ENCODE measurements around the gene UPP1. TPM values are rescaled to one million over a fixed set of nuclear protein-coding genes. Genes with fewer than 3 reads are reported as not detected.

Gene UPP1
- total RNA-seq, 1 experiment from 2014 or later = 119 TPM

- peaks cover 10% of the 10 kb centered on the region for H3K36me3 ChIP-seq (ENCODE audit: low read depth)
- TF ChIP-seq, protein P1, sequence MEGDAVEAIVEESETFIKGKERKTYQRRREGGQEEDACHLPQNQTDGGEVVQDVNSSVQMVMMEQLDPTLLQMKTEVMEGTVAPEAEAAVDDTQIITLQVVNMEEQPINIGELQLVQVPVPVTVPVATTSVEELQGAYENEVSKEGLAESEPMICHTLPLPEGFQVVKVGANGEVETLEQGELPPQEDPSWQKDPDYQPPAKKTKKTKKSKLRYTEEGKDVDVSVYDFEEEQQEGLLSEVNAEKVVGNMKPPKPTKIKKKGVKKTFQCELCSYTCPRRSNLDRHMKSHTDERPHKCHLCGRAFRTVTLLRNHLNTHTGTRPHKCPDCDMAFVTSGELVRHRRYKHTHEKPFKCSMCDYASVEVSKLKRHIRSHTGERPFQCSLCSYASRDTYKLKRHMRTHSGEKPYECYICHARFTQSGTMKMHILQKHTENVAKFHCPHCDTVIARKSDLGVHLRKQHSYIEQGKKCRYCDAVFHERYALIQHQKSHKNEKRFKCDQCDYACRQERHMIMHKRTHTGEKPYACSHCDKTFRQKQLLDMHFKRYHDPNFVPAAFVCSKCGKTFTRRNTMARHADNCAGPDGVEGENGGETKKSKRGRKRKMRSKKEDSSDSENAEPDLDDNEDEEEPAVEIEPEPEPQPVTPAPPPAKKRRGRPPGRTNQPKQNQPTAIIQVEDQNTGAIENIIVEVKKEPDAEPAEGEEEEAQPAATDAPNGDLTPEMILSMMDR (conservative IDR thresholded peaks at IDR 0.05) = no peak
- TF ChIP-seq EZH2 (IDR thresholded peaks at IDR 0.05; ENCODE audit: low read depth) = no peak
- H3K4me2 ChIP-seq = peak overlapping the region; percentile 95
- peaks cover 7% of the 10 kb centered on the region; the same call in 1 of the 2 replicates for H4K20me1 ChIP-seq (ENCODE audit: insufficient read depth)
- no peak overlapping the region for H2AFZ ChIP-seq
- intact Hi-C loops (cut with micrococcal nuclease; ENCODE audit: unreplicated experiment) = loop anchor here (2.0 to 10.0 kb wide), 4 partner anchors 56 to 611 kb away; no protein-coding TSS in a partner anchor
- H3F3A ChIP-seq (ENCODE audit: insufficient read depth, low read depth) = peaks cover 89% of the 10 kb centered on the region
- peaks cover 15% of the 10 kb centered on the region for H3K79me2 ChIP-seq (ENCODE audit: low read depth)
- peaks cover 74% of the 10 kb centered on the region for H3K4me1 ChIP-seq (replicated peaks; ENCODE audit: insufficient read depth)
- H3K4me3 ChIP-seq = no peak overlapping the region
- H3K27ac ChIP-seq = peak overlapping the region; percentile 98
- DNase-seq = peak in 1 of 2 experiments; percentile 42
- no peaks in the 10 kb centered on the region for H3K9me3 ChIP-seq (ENCODE audit: insufficient read depth, low read depth)
- no peaks in the 10 kb centered on the region for H3K9me2 ChIP-seq (ENCODE audit: insufficient read depth)
- CTCF ChIA-PET = interaction anchor here (0.5 kb wide), 1 partner anchor 34 kb away, joined by 4 read pairs; no protein-coding TSS in a partner anchor
- no peaks in the 10 kb centered on the region for H3K27me3 ChIP-seq (ENCODE audit: insufficient read depth, low read depth)
- POLR2A ChIA-PET (ENCODE audit: unreplicated experiment) = interaction anchor here (0.6 to 0.7 kb wide), 2 partner anchors 486 to 552 kb away, joined by 6 read pairs; no protein-coding TSS in a partner anchor
- no TSS peak for BruUV-seq (replicated peaks)
Measured at GRCh38 chr7:48085942-48086341, 3.1 kb upstream of the UPP1 start.

DNA sequence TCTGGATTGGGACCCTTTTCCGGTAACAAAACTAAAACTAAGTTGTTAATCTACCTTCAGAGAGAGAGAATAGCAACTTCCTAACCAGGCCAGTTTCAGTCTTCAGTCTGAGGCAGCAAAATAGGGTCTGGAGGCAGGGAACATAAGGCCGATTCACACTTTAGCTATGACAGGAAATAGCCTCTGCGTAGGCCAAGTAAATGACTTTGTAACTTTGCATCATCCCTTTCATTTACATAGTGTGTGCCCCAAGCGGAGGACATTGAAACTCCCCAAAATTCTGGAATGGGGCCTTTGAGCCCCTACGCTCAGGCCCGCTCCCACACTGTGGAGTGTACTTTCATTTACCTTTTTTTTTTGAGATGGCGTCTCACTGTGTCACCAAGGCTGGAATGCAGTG lies 1.7 kb upstream of the UPP1 start:
- no peak overlapping the region for H2AFZ ChIP-seq
- DNase-seq = peak; percentile 28 to 32
- H3K9me2 ChIP-seq (ENCODE audit: insufficient read depth) = no peaks in the 10 kb centered on the region
- no TSS peak for BruUV-seq (replicated peaks)
- intact Hi-C loops (cut with micrococcal nuclease; ENCODE audit: unreplicated experiment) = loop anchor here (5.0 to 10.0 kb wide), 3 partner anchors 55 to 613 kb away; no protein-coding TSS in a partner anchor
- peak overlapping the region; percentile 95 for H3K4me2 ChIP-seq
- H3K4me3 ChIP-seq = peak overlapping the region; percentile 22; the same call in 1 of the 2 replicates
- peaks cover 76% of the 10 kb centered on the region for H3K4me1 ChIP-seq (replicated peaks; ENCODE audit: insufficient read depth)
- POLR2A ChIA-PET (ENCODE audit: unreplicated experiment) = no interaction called here
- TF ChIP-seq, protein P1 (conservative IDR thresholded peaks at IDR 0.05) = no peak
- TF ChIP-seq EZH2 (IDR thresholded peaks at IDR 0.05; ENCODE audit: low read depth) = no peak
- no peaks in the 10 kb centered on the region for H3K9me3 ChIP-seq (ENCODE audit: insufficient read depth, low read depth)
- H3K79me2 ChIP-seq (ENCODE audit: low read depth) = peaks cover 29% of the 10 kb centered on the region
- peaks cover 17% of the 10 kb centered on the region for H3K36me3 ChIP-seq (ENCODE audit: low read depth)
- H3K27me3 ChIP-seq (ENCODE audit: insufficient read depth, low read depth) = no peaks in the 10 kb centered on the region
- peaks cover 85% of the 10 kb centered on the region for H3F3A ChIP-seq (ENCODE audit: insufficient read depth, low read depth)
- H3K27ac ChIP-seq = peak overlapping the region; percentile 98
- CTCF ChIA-PET = interaction anchor here (0.6 to 0.7 kb wide), 2 partner anchors 22 to 1510 kb away, joined by 4 read pairs; no protein-coding TSS in a partner anchor
- peaks cover 7% of the 10 kb centered on the region; the same call in 1 of the 2 replicates for H4K20me1 ChIP-seq (ENCODE audit: insufficient read depth)

DNA sequence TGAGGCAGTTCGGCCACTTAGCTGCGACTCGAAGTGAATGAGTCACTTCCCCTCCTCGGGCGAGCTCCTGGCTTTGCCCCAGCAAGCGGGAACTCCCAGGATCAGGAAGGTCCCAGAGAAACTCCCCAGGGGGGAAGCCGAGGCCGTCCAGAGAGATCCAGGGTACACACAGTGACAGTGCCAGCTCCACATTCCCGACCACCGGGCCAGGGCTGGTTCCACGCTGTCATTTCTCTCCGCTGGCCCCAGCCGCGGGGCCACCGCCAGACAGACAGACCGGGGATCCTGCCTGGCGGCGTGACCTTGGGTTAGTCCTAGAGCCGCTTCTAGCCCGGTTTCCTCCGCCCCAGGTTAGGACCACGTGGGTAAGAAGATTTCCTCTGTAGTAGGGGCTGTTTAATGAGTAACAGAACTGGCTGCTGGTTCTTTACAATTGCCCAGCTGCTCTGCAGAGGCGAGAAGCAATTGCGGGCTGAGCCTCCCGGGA lies 463 bp upstream of the UPP1 start:
- peak overlapping the region; percentile 62 for H2AFZ ChIP-seq
- peaks cover 41% of the 10 kb centered on the region for H3K79me2 ChIP-seq (ENCODE audit: low read depth)
- ChIA-PET POLR2A (ENCODE audit: unreplicated experiment) (interaction anchor here (0.5 to 0.7 kb wide), 2 partner anchors 13 to 303 kb away, joined by 4 to 8 read pairs; no protein-coding TSS in a partner anchor), CTCF (no interaction called here)
- intact Hi-C loops (cut with micrococcal nuclease; ENCODE audit: unreplicated experiment) = loop anchor here (1.0 to 10.0 kb wide), 5 partner anchors 22 to 614 kb away; partner anchors contain the start of gene C7orf57
- peaks cover 28% of the 10 kb centered on the region for H3K36me3 ChIP-seq (ENCODE audit: low read depth)
- peaks cover 85% of the 10 kb centered on the region for H3F3A ChIP-seq (ENCODE audit: insufficient read depth, low read depth)
- no peaks in the 10 kb centered on the region for H3K27me3 ChIP-seq (ENCODE audit: insufficient read depth, low read depth)
- peak; percentile 93 for DNase-seq
- peaks cover 7% of the 10 kb centered on the region; the same call in 1 of the 2 replicates for H4K20me1 ChIP-seq (ENCODE audit: insufficient read depth)
- peak overlapping the region; percentile 95 for H3K4me2 ChIP-seq
- H3K9me3 ChIP-seq (ENCODE audit: insufficient read depth, low read depth) = no peaks in the 10 kb centered on the region
- H3K4me1 ChIP-seq (replicated peaks; ENCODE audit: insufficient read depth) = peaks cover 76% of the 10 kb centered on the region
- peak overlapping the region; percentile 73 for H3K4me3 ChIP-seq
- no TSS peak for BruUV-seq (replicated peaks)
- H3K27ac ChIP-seq = peak overlapping the region; percentile 98
- no peaks in the 10 kb centered on the region for H3K9me2 ChIP-seq (ENCODE audit: insufficient read depth)
- TF ChIP-seq, protein P1 (conservative IDR thresholded peaks at IDR 0.05) = no peak
- no peak for TF ChIP-seq EZH2 (IDR thresholded peaks at IDR 0.05; ENCODE audit: low read depth)
